Cardiac atrium fibroblast (primary cell): Measurements from ENCODE around the gene KCNN3. TPM values are rescaled to one million over a fixed set of nuclear protein-coding genes. Genes with fewer than 3 reads are reported as not detected.

Experiments used
- total RNA-seq: library from RNA; depleted of rRNA; stranded (reverse); fragments of >200 nt; gene quantifications from 2 replicates; pipeline ENCODE4 v1.2.3, GENCODE V29; 2015

The KCNN3 gene
- total RNA-seq = under 0.01 and 0.16 TPM in 2 replicates

DNA sequence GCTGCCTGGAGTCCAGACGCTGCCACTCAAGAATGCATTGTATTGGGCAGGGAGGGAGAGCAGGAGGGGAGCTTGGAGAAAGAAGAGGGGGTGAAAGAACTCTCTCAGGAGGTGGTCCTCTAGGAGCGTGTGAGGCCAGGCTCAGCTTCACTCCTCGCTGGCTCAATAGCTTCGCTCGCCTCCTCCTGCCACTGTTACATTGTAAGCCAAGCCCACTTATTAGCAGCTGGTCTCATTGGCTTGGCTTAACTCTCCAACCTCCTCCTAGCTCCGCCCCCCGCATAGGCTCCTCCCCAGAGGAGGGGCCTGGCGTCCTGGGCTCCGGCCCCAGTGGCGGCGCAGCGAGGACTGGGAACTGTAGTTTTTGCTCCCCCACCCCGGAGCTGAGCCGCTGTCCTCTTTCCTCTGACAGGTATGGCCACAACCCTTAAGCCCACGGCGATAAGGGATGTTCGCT is at the start of gene KCNN3:
TSS of gene KCNN3 (minus strand) at position 167 of the 457 bp plus-strand sequence. CDS start 317 bp downstream, outside the sequence.

Other genes with a start within 250 kb of the KCNN3 start
- gene PMVK, start 66.4 kb upstream of the KCNN3 start, total RNA-seq = 6.3 and 11.2 TPM in 2 replicates
- gene PBXIP1, start 85.8 kb upstream of the KCNN3 start, total RNA-seq = 56.7 and 64.0 TPM in 2 replicates
- gene PYGO2, start 91.5 kb upstream of the KCNN3 start, total RNA-seq = 7.8 and 10.7 TPM in 2 replicates
- gene SHC1, start 100.5 kb upstream of the KCNN3 start, total RNA-seq = 311 and 372 TPM in 2 replicates
- gene CKS1B, start 104.4 kb upstream of the KCNN3 start, total RNA-seq = 22.6 and 37.6 TPM in 2 replicates
- 19.6 and 24.9 TPM in 2 replicates for gene FLAD1, start 113.1 kb upstream of the KCNN3 start, total RNA-seq
- not detected in 2 replicates for gene LENEP, start 123.3 kb upstream of the KCNN3 start, total RNA-seq
- gene ZBTB7B, start 132.5 kb upstream of the KCNN3 start, total RNA-seq = 13.9 and 16.8 TPM in 2 replicates
- 0.18 TPM in 1 of 2 replicates, not detected in the other for gene DCST2, start 163.5 kb upstream of the KCNN3 start, total RNA-seq
- not detected in 2 replicates for gene DCST1, start 163.5 kb upstream of the KCNN3 start, total RNA-seq
- 125 and 162 TPM in 2 replicates for gene ADAM15, start 181.0 kb upstream of the KCNN3 start, total RNA-seq
- 5.8 and 8.5 TPM in 2 replicates for gene EFNA4, start 193.5 kb upstream of the KCNN3 start, total RNA-seq
- 0.90 and 2.8 TPM in 2 replicates for gene EFNA3, start 208.6 kb upstream of the KCNN3 start, total RNA-seq